NCI-H146 treated with DMSO at 0.1 percent for 48 hours (cell line): ENCODE measurements around the gene SIAE.

Source experiments
- DNase-seq: peaks from one replicate; lab custom pipeline; 2025; ENCODE audit not compliant: unreplicated experiment; lab: John Stamatoyannopoulos, UW

Gene SIAE

GRCh38 chr11:124673333-124674167, at the start of gene SIAE, which contains the start of gene SPA17:
TSS of gene SIAE (minus strand) at chr11:124673739. CDS start at chr11:124673708, 31 bp downstream.
TSS of gene SPA17 (plus strand) at chr11:124673904. CDS start at chr11:124675265, 1,361 bp downstream.
- DNase-seq, result peak; percentile 85

GRCh38 chr11:124722176-124722575, 48.6 kb upstream of the SIAE start:
- DNase-seq, result no peak

- no peak for DNase-seq
Observed at GRCh38 chr11:124719534-124719933, 46.0 kb upstream of the SIAE start.

- DNase-seq, result no peak
Observed at GRCh38 chr11:124718801-124719200, 45.3 kb upstream of the SIAE start.

GRCh38 chr11:124717786-124718651, 44.5 kb upstream of the SIAE start:
- no peak for DNase-seq

- no peak for DNase-seq
Observed at GRCh38 chr11:124717421-124717785, 43.9 kb upstream of the SIAE start.

GRCh38 chr11:124716591-124716990, 43.1 kb upstream of the SIAE start:
- no peak for DNase-seq

GRCh38 chr11:124712392-124712791, 38.9 kb upstream of the SIAE start:
- no peak for DNase-seq

GRCh38 chr11:124707829-124708228, 34.3 kb upstream of the SIAE start:
- DNase-seq, result no peak

- no peak for DNase-seq
Observed at GRCh38 chr11:124700028-124700427, 26.5 kb upstream of the SIAE start.

- no peak for DNase-seq
Observed at GRCh38 chr11:124699547-124699946, 26.0 kb upstream of the SIAE start.

- DNase-seq, result no peak
Observed at GRCh38 chr11:124693142-124693541, 19.6 kb upstream of the SIAE start.

GRCh38 chr11:124682443-124682842, 8.9 kb upstream of the SIAE start:
- DNase-seq, result no peak

- DNase-seq, result no peak
Observed at GRCh38 chr11:124681421-124681820, 7.9 kb upstream of the SIAE start.

GRCh38 chr11:124678416-124678815, 4.9 kb upstream of the SIAE start:
- DNase-seq, result no peak

- no peak for DNase-seq
Observed at GRCh38 chr11:124676386-124676785, 2.8 kb upstream of the SIAE start.

GRCh38 chr11:124674571-124674970, 1.0 kb upstream of the SIAE start:
- DNase-seq, result no peak

- DNase-seq, result no peak
Observed at GRCh38 chr11:124674168-124674517, 604 bp upstream of the SIAE start.

GRCh38 chr11:124672536-124673215, 863 bp downstream of the SIAE start:
- DNase-seq, result no peak

GRCh38 chr11:124670732-124671131, 2.8 kb downstream of the SIAE start:
- no peak for DNase-seq

GRCh38 chr11:124669193-124669592, 4.3 kb downstream of the SIAE start:
- peak; percentile 37 for DNase-seq
